GM18868 (cell line): ENCODE data around the gene NAPEPLD.
A peak's percentile ranks its signal among the peaks of the same experiment; 100 is the strongest.
"Not testable (repeated sequence)": the region's sequence is repeated elsewhere in the genome, so short reads cannot be mapped to it uniquely, and the experiment has no call there.

ENCODE experiments used
- ATAC-seq: cut with Tn5 transposase; IDR thresholded peaks from one replicate; pipeline ENCODE4 v1.9.1; 2021; ENCODE audit warnings: mild to moderate bottlenecking, moderate library complexity; ENCODE audit not compliant: unreplicated experiment

The NAPEPLD gene

DNA sequence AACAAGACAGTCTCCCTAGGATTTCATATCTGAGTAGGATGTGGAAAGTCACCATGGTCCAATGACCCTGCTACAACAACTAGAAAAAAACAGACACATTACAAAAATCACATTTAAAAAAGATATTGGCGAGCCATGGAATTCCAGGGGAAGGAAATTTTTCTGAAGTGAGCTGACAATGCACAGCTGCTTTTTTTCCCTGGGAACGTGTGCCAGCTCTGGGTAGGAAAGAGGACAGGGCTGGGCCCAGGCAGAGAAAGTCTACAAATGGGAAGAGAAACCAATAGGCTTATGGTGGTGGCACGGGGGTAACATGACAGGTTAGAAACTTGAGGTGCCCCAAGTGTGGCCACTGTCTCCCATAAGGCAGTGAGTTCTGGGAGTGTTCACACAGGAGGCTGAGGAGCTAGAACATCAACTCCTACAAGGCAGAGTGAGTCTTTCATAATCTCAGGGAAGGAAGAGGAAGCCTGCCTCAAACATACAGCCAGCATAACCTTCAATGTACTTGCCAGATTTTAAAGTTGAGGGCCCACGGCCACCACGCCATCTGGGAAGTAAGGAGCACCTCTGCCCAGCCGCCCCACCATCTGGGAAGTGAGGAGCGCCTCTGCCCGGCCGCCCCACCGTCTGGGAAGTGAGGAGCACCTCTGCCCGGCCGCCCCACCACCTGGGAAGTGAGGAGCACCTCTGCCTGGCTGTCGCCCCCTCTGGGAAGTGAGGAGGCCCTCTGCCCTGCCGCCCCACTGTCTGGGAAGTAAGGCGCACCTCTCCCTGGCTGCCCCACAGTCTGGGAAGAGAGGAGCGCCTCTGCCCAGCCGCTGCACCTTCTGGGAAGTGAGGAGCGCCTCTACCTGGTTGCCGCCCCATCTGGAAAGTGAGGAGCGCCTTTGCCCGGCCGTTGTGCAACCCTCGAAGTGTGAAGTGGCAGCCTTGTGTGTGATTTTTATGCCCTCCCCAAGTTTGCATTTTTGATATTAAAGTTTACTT, 80.2 kb downstream of the NAPEPLD start:
- no peak for ATAC-seq

DNA sequence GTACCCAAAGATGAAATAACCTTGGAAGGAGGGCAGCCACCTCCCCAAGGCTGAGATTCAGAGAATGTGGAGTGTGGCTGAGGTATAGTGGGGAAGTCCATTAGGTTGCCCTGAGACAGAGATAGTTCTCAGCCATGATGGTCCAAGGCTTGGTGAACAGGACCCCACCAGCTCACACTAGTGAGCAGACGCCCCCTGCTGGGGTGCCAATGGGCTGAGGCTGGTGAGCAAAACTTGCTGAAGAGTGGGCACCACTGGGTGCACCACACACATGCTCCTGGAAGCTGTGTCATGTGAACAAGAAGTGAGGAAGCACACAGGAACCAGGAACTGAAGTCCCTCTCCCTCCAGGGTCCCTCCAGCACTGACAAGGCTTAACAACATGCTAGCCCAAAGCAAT, 83.2 kb downstream of the NAPEPLD start:
- ATAC-seq: peak; percentile 77

DNA sequence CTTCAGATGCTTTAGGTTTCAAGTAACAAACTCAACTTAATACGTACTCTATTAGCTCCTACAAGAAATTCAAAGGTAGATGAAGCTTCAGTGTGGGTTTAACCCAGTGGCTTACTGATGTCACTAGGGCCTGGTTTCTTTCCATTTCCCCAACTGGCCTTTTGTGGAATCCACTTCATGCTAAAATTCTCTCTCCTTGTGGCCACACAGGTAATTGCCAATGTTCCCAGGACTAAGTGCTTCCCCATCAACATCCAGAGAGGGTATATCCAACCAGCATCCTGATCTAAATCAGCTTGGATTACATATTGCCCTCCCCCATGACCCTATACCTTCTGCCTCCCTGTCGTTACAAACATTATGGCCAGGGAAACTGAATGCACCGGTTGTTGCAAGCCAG, 85.0 kb downstream of the NAPEPLD start:
- ATAC-seq: no peak

DNA sequence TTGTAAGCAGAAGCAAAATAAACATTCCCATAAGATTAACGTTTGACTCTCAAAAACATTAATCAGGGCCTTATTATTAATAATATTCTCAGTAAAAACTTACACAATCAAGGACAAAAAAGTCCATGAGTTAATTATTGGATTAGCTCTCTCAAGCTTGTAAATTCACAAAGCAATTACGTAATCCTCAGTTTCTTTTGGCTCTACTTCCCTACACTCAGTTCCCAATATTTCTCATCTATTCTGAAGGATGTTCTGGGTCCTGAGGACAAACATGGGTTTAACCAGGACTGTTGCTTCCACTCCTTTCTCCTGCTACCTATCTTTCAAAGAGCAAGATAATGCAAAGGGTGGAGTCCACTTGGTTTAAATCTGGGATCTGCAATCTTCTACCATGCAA, 89.4 kb downstream of the NAPEPLD start:
- ATAC-seq: no peak

DNA sequence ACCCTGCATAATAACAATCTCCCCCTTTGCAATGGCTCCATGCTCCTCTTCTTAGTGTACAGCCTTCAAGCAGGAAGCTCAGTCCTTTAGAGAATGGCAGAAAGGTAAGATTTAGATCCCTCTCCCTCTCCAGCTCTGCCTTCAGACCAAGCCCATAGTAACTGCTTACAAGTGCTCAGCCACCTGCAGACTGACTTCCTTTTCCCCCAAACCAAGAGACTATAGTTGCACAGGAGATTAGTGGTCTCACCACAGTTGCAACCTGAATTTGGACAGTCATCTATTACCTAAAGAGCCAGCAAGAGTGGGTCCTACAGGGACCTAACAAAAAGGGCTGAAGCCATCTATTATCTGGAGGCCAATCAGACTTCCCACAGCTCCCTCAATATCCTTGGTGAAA, 90.8 kb downstream of the NAPEPLD start:
- ATAC-seq: no peak

DNA sequence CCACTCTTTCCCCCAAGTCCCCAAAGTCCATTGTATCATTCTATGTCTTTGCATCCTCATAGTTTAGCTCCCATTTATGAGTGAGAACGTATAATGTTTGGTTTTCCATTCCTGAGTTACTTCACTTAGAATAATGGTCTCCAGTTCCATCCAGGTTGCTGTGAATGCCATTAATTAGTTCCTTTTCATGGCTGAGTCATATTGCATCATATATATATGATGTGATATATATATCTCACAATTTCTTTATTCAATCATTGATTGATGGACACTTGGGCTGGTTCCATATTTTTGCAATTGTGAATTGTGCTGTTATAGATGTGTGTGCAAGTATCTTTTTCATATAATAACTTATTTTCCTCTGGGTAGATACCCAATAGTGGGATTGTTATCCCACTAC, 92.9 kb downstream of the NAPEPLD start:
- ATAC-seq: not testable (repeated sequence)

DNA sequence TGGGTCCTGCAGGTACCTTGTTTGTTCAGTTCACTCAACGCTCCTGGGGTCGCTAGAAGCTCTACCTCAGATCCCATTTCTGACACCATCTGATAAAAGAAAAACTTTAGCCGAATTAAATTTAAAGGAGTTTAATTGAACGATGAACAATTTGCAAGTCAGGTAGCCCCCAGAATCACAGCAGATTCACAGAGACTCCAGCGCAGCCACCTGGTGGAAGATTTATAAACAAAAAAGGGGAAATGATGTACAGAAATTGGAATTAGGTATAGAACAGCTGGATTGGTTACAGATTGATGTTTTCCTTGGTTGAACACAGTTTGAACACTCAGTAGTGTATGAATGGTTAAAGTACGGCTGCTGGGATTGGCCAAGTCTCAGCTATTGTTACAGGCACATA, 97.4 kb downstream of the NAPEPLD start:
- ATAC-seq: no peak
